LNCAP (cell line): Measurements from ENCODE around the gene EXOG.

ENCODE experiments used
- CTCF ChIP-seq: fragments of 450-650 bp; IDR thresholded peaks from 2 replicates; pipeline ENCODE4 v1.5.1; 2017; ENCODE audit warnings: mild to moderate bottlenecking

EXOG gene

GRCh38 chr3:38574411-38575278 lies 78.5 kb downstream of the EXOG start:
- no peak for TF ChIP-seq CTCF

GRCh38 chr3:38575279-38575843 lies 79.2 kb downstream of the EXOG start:
- TF ChIP-seq CTCF, result no peak
